Measurements from ENCODE around the gene SMYD3.

Gene SMYD3

DNA sequence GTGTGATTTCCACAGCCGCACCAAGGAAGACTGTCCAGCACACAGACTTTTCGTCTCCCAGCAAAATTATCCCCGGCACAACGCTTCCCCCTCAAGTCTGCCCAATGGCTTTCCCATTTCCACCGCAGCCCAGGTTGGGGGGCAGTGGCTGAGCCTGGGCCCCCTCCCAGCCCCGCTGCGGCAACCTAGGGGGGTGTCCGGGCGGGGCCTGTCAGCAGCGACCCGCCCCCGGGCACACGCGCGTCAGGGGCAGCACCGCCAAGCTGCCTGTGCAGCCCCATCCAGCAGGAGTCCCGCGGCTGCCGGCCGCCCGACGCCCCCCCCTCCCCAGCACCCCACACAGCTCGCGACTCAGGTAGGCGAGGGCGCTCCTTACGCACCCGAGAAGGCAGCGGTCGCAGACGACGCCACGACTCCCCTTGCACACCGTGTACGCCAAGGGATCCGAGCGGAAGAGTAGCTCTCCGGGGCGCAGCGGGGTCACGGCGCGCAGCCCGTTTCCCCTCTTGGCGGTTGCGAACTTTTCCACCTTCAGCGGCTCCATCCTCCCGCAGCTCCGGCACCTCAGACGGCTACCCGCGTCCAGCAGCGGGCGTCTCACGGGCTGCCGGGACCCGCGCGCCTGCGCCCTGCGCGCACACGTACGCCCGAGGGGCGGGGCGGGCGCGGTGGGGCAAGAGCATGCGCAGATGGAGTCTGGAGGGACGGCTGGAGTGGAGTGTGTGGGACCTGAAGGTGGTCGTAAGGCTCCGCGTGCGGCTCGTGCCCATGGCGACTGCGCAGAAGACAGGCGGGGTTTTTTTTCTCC, at the start of gene SMYD3:
Gene SMYD3, minus strand, starts transcription at position 606 of the 808 bp plus-strand sequence.
- peaks cover 11% of the 10 kb centered on the region for H3K4me1 ChIP-seq (ENCODE audit: low read depth, poor library complexity, severe bottlenecking)
- H3K27ac ChIP-seq: no peak within 1 kb of the TSS
- H3K4me3 ChIP-seq (IDR thresholded peaks at IDR 0.05; ENCODE audit: insufficient read depth, low read depth, low read length): peak within 1 kb of the TSS; percentile 83
- no peak for TF ChIP-seq CTCF (conservative IDR thresholded peaks at IDR 0.05; ENCODE audit: low read depth, low read length)
- H4K20me1 ChIP-seq (ENCODE audit: insufficient read depth): no peaks in the 10 kb centered on the region
- H3K79me2 ChIP-seq (ENCODE audit: insufficient read depth, low read depth): no peaks in the 10 kb centered on the region
- H3K9ac ChIP-seq: peak within 1 kb of the TSS; percentile 41; the same call in 1 of the 2 replicates
- H2AFZ ChIP-seq (ENCODE audit: low read depth): peak within 1 kb of the TSS; percentile 98
- H3K36me3 ChIP-seq (ENCODE audit: insufficient read depth): no peaks in the 10 kb centered on the region
- peak within 1 kb of the TSS; percentile 92 for H3K4me2 ChIP-seq
- H3K27me3 ChIP-seq (ENCODE audit: insufficient read depth, low read depth): no peaks in the 10 kb centered on the region

DNA sequence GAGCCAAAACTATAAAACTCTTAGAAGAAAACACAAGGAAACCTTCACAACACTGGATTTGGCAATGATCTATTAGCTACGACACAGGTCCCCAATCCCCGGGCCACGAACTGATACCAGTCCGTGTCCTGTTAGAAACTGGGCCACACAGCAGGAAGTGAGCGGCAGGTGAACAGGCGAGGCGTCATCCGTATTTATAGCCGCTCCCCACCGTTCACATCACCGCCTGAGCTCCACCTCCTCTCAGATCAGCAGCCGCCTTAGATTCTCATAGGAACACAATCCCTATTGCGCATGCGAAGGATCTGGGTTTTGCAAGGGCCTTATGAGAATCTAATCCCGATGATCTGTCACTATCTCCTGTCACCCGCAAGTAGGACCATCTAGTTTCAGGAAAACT, 47.1 kb upstream of the SMYD3 start:
- H3K4me2 ChIP-seq: no peak overlapping the region
- TF ChIP-seq CTCF (conservative IDR thresholded peaks at IDR 0.05; ENCODE audit: low read depth, low read length): no peak
- H3K4me3 ChIP-seq (IDR thresholded peaks at IDR 0.05; ENCODE audit: insufficient read depth, low read depth, low read length): no peak overlapping the region
- H3K27me3 ChIP-seq (ENCODE audit: insufficient read depth, low read depth): no peaks in the 10 kb centered on the region
- H3K79me2 ChIP-seq (ENCODE audit: insufficient read depth, low read depth): peaks cover 5% of the 10 kb centered on the region; the same call in 1 of the 2 replicates
- H4K20me1 ChIP-seq (ENCODE audit: insufficient read depth): no peaks in the 10 kb centered on the region
- no peak overlapping the region for H3K9ac ChIP-seq
- H2AFZ ChIP-seq (ENCODE audit: low read depth): no peak overlapping the region
- H3K27ac ChIP-seq: no peak overlapping the region
- no peaks in the 10 kb centered on the region for H3K4me1 ChIP-seq (ENCODE audit: low read depth, poor library complexity, severe bottlenecking)
- H3K36me3 ChIP-seq (ENCODE audit: insufficient read depth): peaks cover 6% of the 10 kb centered on the region; the same call in 1 of the 2 replicates

DNA sequence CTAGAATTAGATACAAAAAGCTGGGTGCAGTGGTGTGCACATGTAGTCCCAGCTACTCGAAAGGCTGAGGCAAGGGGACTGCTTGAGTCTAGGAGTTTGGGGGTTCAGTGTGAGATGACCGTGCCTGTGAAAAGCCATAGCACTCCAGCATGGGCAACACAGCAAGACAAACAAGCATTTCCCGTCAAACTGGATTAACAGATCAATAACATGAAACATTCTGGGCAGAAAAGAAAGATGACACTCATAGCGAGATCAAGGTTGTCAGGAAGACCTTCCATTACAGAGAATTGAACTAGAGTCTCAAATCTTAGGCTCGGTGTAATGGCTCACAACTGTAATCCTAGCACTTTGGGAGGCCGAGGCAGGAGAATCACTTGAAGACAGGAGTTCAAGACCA, 45.0 kb upstream of the SMYD3 start:
- peaks cover 3% of the 10 kb centered on the region; the same call in 1 of the 2 replicates for H3K79me2 ChIP-seq (ENCODE audit: insufficient read depth, low read depth)
- no peaks in the 10 kb centered on the region for H4K20me1 ChIP-seq (ENCODE audit: insufficient read depth)
- peaks cover 3% of the 10 kb centered on the region; the same call in 1 of the 2 replicates for H3K36me3 ChIP-seq (ENCODE audit: insufficient read depth)

DNA sequence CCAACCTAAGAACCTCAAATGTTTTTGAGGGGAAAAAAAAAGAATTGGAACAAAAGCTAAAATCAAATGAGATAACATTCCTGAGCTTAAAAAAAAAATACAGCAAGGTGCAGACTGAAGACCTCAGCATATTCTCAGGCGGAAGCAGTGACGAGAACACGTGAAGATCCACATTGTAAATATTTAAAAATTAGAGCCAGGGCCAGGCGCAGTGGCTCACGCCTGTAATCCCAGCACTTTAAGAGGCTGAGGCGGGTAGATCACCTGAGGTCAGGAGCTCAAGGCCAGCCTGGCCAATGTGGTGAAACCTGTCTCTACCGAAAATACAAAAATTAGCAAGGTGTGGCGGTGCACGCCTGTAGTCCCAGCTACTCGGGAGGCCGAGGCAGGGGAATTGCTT, 43.3 kb upstream of the SMYD3 start:
- H3K27me3 ChIP-seq (ENCODE audit: insufficient read depth, low read depth): no peaks in the 10 kb centered on the region
- TF ChIP-seq CTCF (conservative IDR thresholded peaks at IDR 0.05; ENCODE audit: low read depth, low read length): no peak
- H3K4me1 ChIP-seq (ENCODE audit: low read depth, poor library complexity, severe bottlenecking): no peaks in the 10 kb centered on the region
- H4K20me1 ChIP-seq (ENCODE audit: insufficient read depth): no peaks in the 10 kb centered on the region
- no peak overlapping the region for H3K4me3 ChIP-seq (IDR thresholded peaks at IDR 0.05; ENCODE audit: insufficient read depth, low read depth, low read length)
- H3K36me3 ChIP-seq (ENCODE audit: insufficient read depth): no peaks in the 10 kb centered on the region; the same call in 1 of the 2 replicates
- H3K4me2 ChIP-seq: no peak overlapping the region
- H3K27ac ChIP-seq: no peak overlapping the region
- H3K9ac ChIP-seq: no peak overlapping the region
- H2AFZ ChIP-seq (ENCODE audit: low read depth): no peak overlapping the region
- no peaks in the 10 kb centered on the region for H3K79me2 ChIP-seq (ENCODE audit: insufficient read depth, low read depth)

More for the DNA sequence above, 45.0 kb upstream of the SMYD3 start:
- no peak overlapping the region for H3K9ac ChIP-seq
- no peak for TF ChIP-seq CTCF (conservative IDR thresholded peaks at IDR 0.05; ENCODE audit: low read depth, low read length)
- no peaks in the 10 kb centered on the region for H3K4me1 ChIP-seq (ENCODE audit: low read depth, poor library complexity, severe bottlenecking)
- no peak overlapping the region for H3K4me2 ChIP-seq
- H3K4me3 ChIP-seq (IDR thresholded peaks at IDR 0.05; ENCODE audit: insufficient read depth, low read depth, low read length): no peak overlapping the region
- H2AFZ ChIP-seq (ENCODE audit: low read depth): no peak overlapping the region
- no peak overlapping the region for H3K27ac ChIP-seq
- H3K27me3 ChIP-seq (ENCODE audit: insufficient read depth, low read depth): no peaks in the 10 kb centered on the region
